ENCODE measurements around the gene KATNBL1.

GRCh38 chr15:34246276-34246976 lies 36.5 kb upstream of the KATNBL1 start:
- TF ChIP-seq CTCF (IDR thresholded peaks at IDR 0.05; ENCODE audit: low read depth, low read length) (no peak), EZH2phosphoT487 (IDR thresholded peaks at IDR 0.05; ENCODE audit: low read depth) (no peak)

Measured in OCI-LY3 (cell line).